SH-SY5Y (cell line): ENCODE results near the gene SMYD3.

ENCODE experiments used
- GATA2 ChIP-seq: IDR thresholded peaks from 2 replicates; pipeline ENCODE4 v1.6.1; 2011; ENCODE audit warnings: mild to moderate bottlenecking, low read depth, low read length
- GATA3 ChIP-seq: IDR thresholded peaks from 2 replicates; pipeline ENCODE4 v1.6.1; 2011; ENCODE audit warnings: low read depth, mild to moderate bottlenecking, low read length, moderate library complexity

GRCh38 chr1:246517391-246517790 is 10.3 kb upstream of the SMYD3 start:
- TF ChIP-seq GATA2, result no peak
- TF ChIP-seq GATA3, result no peak
